Measurements from ENCODE around the gene TNFSF10. TPM values are rescaled to one million over a fixed set of nuclear protein-coding genes. Genes with fewer than 3 reads are reported as not detected.

The TNFSF10 gene
- total and polyA plus RNA-seq, 2 of the 8 experiments (the other 6 are each of a cell fraction or from before 2014, with no cell fraction given), result 0.06 TPM; not detected in 1

DNA sequence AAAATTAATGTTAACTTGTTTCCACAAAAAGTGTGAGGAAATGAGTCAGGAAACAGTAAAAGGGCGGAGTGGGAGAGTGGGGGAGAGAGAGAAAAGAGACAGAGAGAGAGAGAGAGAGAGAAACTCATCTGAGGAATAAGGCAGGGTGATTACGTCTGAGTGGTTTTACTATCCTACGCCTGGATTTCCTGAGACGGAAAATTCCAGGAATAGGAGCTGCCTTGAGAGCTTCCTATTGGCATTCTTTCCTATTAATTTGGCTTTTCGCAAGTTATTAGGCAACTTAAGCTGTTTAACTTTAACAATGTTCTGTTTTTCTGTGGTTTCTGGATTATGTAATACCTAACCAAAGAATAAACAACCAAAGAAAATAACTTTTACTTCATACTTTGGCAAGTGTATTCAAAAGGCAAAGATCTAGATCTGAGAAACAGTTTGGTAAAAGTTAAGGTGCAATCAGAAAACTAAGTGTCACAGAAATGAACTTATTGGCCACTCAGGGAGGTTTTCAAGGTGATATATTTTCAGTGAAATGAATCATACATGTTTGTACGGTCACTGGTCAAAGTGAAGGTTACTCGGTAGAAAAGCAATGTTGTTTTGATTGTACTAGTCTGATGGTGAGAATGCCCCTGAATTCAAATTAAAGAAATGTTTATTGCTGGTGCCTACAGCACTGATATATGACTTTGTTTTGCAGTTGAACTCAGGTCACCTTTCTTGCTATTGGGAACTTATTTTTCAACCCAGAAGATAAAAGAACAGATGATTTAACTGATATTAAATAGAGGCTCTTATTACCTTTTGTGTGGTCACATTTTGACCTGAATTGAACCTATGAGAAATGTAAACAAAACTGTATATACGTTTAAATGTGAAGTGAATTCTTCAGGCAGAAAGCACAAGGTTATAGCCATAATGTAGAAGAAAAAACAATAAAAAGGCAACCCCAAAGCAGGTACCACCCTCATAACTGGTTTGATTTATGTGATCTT is 39.9 kb upstream of the TNFSF10 start:
- H2BK12ac ChIP-seq (ENCODE audit: low read depth, low read length), result no peak overlapping the region
- H4K5ac ChIP-seq (ENCODE audit: insufficient read length, low read depth, low read length), result no peak overlapping the region
- no peak overlapping the region for H2BK15ac ChIP-seq (ENCODE audit: low read length)
- H3K23me2 ChIP-seq (ENCODE audit: low read depth, low read length), result no peaks in the 10 kb centered on the region
- no peaks in the 10 kb centered on the region for H3K9me3 ChIP-seq (ENCODE audit: insufficient read depth in 2 of 2, low read depth in 1 of 2, low read length in 1 of 2)
- H3K18ac ChIP-seq (ENCODE audit: extremely low read depth, low read length), result no peak overlapping the region
- no peak overlapping the region for H4K8ac ChIP-seq (ENCODE audit: extremely low read depth, insufficient read depth, low read length)
- H2BK20ac ChIP-seq (ENCODE audit: low read length), result no peak overlapping the region
- H3K36me3 ChIP-seq (ENCODE audit: control insufficient read depth in 2 of 4, insufficient read depth in 4 of 4, low read length in 3 of 4), result no peaks in the 10 kb centered on the region
- H3K4ac ChIP-seq (replicated peaks; ENCODE audit: insufficient read length, low read depth, low read length), result no peak overlapping the region
- no peak overlapping the region for H2BK120ac ChIP-seq (replicated peaks; ENCODE audit: low read depth, low read length)
- no peaks in the 10 kb centered on the region for H3K79me1 ChIP-seq (ENCODE audit: low read depth, low read length)
- H2BK5ac ChIP-seq (ENCODE audit: low read depth, low read length), result no peak overlapping the region
- H4K20me1 ChIP-seq (replicated peaks in 1 of 2; ENCODE audit: control insufficient read depth in 1 of 2, insufficient read depth in 2 of 2, low read length in 2 of 2), result peaks cover 0 to 2% of the 10 kb centered on the region in 2 experiments
- H3K4me1 ChIP-seq (replicated peaks in 1 of 4; ENCODE audit: control insufficient read depth in 3 of 4, insufficient read depth in 4 of 4, low read length in 3 of 4), result no peaks in the 10 kb centered on the region
- H3K9ac ChIP-seq (replicated peaks in 1 of 4; ENCODE audit: extremely low read depth in 1 of 4, low read depth in 3 of 4, low read length in 3 of 4), result no peak overlapping the region
- H3K56ac ChIP-seq (replicated peaks; ENCODE audit: insufficient read length, low read depth, low read length), result no peak overlapping the region
- 75% methylated on average over 8 of the region's 8 CpGs; no CpG with 5 or more reads in 1 of the 2 experiments for WGBS, 2 experiments (ENCODE audit: extremely low coverage in 1 of 2, insufficient coverage in 1 of 2, insufficient read length in 1 of 2, insufficient replicate concordance in 2 of 2, low coverage in 1 of 2, low lambda C conversion rate in 2 of 2, missing lambda C conversion rate in 1 of 2)
- no peak overlapping the region for H3K4me3 ChIP-seq (ENCODE audit: extremely low read depth in 1 of 4, insufficient read depth in 2 of 4, low read depth in 3 of 4, low read length in 4 of 4)
- H3K23ac ChIP-seq (ENCODE audit: insufficient read length), result no peak overlapping the region
- H3K27me3 ChIP-seq (replicated peaks in 1 of 4; ENCODE audit: control insufficient read depth in 3 of 4, extremely low read depth in 1 of 4, insufficient read depth in 3 of 4, low read length in 3 of 4), result no peaks in the 10 kb centered on the region
- no peak for DNase-seq (ENCODE audit: low read depth in 1 of 2, low spot score in 2 of 2)
- H2AK5ac ChIP-seq (ENCODE audit: low read depth, low read length), result no peak overlapping the region
- TF ChIP-seq, protein P1, sequence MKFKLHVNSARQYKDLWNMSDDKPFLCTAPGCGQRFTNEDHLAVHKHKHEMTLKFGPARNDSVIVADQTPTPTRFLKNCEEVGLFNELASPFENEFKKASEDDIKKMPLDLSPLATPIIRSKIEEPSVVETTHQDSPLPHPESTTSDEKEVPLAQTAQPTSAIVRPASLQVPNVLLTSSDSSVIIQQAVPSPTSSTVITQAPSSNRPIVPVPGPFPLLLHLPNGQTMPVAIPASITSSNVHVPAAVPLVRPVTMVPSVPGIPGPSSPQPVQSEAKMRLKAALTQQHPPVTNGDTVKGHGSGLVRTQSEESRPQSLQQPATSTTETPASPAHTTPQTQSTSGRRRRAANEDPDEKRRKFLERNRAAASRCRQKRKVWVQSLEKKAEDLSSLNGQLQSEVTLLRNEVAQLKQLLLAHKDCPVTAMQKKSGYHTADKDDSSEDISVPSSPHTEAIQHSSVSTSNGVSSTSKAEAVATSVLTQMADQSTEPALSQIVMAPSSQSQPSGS (IDR thresholded peaks at IDR 0.05; ENCODE audit: low read length), result no peak
- no peak for FAIRE-seq
- peak overlapping the region; percentile 64; the same call in 1 of the 2 replicates for H2AFZ ChIP-seq (ENCODE audit: low read length)
- POLR2A ChIA-PET (ENCODE audit: partially characterized antibody), result no interaction called here
- no peak overlapping the region for H3K27ac ChIP-seq (ENCODE audit: low read depth, low read length)
- no peak overlapping the region for H4K91ac ChIP-seq (replicated peaks; ENCODE audit: insufficient read length, low read length)
- no peaks in the 10 kb centered on the region for H3K79me2 ChIP-seq (ENCODE audit: control insufficient read depth in 1 of 2, insufficient read depth in 2 of 2, low read length in 2 of 2)
- CTCF ChIA-PET (ENCODE audit: partially characterized antibody), result interaction anchor here (0.7 to 1.7 kb wide), 3 partner anchors 9 to 949 kb away, joined by 3 to 7 read pairs (median 3); no protein-coding TSS in a partner anchor
- no peak overlapping the region for H3K4me2 ChIP-seq (ENCODE audit: insufficient read depth in 1 of 2, low read depth in 2 of 2, low read length in 2 of 2)
- H3K14ac ChIP-seq (ENCODE audit: insufficient read length), result no peak overlapping the region

Measured in H1 (cell line).